ENCODE measurements around the gene RTBDN.
A peak's percentile ranks its signal among the peaks of the same experiment; 100 is the strongest.

RTBDN gene

DNA sequence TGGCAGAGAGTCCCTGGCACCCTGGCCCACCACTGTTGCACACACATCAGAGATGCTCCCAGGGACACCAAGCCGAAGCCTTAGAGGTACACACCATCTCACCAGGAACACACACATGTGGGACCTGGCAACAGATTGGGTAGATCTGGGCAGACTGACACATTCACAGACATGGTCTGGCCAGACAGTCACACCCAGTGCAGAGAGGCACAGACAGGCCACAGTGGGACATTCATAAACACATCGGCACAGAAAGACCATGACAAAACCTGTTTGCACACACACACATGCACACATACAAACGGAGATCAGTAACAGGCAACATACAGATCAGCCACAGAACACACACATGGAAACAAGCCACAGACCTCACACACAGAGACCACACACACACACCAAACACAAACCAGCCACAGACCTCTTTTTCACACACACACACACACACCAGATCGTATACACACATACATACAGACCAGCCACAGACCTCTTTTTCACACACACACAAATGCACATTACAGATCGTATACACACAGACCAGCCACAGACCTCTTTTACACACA, 49.4 kb downstream of the RTBDN start:
- TF ChIP-seq, protein P1, sequence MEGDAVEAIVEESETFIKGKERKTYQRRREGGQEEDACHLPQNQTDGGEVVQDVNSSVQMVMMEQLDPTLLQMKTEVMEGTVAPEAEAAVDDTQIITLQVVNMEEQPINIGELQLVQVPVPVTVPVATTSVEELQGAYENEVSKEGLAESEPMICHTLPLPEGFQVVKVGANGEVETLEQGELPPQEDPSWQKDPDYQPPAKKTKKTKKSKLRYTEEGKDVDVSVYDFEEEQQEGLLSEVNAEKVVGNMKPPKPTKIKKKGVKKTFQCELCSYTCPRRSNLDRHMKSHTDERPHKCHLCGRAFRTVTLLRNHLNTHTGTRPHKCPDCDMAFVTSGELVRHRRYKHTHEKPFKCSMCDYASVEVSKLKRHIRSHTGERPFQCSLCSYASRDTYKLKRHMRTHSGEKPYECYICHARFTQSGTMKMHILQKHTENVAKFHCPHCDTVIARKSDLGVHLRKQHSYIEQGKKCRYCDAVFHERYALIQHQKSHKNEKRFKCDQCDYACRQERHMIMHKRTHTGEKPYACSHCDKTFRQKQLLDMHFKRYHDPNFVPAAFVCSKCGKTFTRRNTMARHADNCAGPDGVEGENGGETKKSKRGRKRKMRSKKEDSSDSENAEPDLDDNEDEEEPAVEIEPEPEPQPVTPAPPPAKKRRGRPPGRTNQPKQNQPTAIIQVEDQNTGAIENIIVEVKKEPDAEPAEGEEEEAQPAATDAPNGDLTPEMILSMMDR (IDR thresholded peaks at IDR 0.05; ENCODE audit: control insufficient read depth, insufficient read depth, low read depth, low read length, missing control alignments) = no peak
- no peak for DNase-seq (ENCODE audit: low read depth)
- H3K4me3 ChIP-seq (ENCODE audit: control insufficient read depth, low read depth, low read length) = no peak overlapping the region

DNA sequence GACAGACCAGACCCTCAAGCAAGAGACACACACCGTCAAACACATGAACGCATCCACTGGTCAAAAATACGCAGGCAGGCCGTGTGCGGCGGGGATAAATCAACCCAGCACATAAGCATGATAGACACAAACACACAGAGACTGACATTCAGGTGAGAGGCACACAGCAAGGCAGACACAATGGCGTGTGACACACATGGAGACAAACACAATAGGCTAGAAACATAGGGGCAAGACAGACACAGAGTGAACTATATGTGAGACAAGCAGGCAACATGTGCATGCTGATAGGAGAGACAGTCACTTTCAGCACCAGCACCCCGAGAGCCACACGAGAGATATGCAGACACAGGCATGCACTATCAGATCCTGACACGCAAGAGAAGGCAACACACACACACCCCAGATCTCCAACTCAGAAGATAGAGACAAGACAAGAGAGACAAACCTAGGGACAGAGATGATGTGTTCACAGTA, 49.9 kb downstream of the RTBDN start:
- TF ChIP-seq, protein P1 (IDR thresholded peaks at IDR 0.05; ENCODE audit: control insufficient read depth, insufficient read depth, low read depth, low read length, missing control alignments) = no peak
- H3K4me3 ChIP-seq (ENCODE audit: control insufficient read depth, low read depth, low read length) = no peak overlapping the region
- no peak for DNase-seq (ENCODE audit: low read depth)

DNA sequence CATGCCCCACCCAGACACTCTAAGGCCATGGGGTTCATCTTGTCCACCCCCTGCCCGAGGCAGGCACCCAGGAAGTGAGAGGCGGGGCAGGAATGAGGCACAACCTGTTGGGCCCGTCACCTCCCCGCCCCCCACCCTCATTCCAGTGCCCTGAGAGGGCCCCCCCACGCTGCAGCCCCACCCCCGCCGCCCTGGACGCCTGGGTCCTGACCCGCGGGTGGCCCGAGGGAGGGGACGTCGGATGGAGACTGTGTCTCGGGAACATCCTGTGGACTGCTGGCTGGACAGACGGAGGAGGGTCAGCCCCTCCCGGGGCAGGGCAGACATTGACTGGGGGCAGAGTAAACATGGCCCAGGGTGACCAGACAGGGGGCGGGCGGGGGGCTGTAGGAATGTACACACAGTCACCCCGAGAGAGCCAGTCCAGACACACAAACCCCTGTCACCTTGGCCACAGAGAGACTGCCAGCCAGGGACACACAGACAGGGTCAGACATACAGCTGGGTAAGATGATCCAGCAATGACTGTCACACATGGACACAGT, 50.5 kb downstream of the RTBDN start:
- no peak overlapping the region for H3K4me3 ChIP-seq (ENCODE audit: control insufficient read depth, low read depth, low read length)
- no peak for DNase-seq (ENCODE audit: low read depth)
- TF ChIP-seq, protein P1 (IDR thresholded peaks at IDR 0.05; ENCODE audit: control insufficient read depth, insufficient read depth, low read depth, low read length, missing control alignments) = no peak

DNA sequence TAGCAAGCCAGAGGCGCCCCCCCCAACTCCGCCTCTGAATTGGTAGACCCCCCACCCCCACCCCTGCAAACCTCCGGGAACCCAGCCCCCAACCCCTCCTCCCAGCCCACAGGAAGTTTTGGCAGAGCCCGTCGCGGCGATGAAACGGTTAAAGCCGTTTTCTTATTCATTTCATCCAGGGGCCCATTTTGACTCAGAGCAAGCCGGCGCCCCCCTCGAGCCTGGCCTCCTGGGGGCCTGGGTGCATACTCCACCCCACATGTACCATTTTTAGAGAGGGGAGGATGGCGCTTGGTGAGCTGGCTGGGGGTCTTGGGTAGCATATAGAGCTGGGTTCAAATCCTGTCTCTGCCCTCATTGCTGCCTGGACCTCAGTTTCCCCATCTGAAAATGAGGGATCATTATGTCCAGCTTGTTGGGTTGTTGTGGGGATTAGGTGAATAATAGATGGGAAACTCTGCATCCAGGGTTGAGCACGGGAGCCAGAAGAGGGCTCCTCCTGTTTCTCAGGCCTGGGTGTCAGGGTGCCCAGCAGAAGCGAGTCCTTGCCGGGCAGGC, 51.0 kb downstream of the RTBDN start:
- TF ChIP-seq, protein P1 (IDR thresholded peaks at IDR 0.05; ENCODE audit: control insufficient read depth, insufficient read depth, low read depth, low read length, missing control alignments) = no peak
- H3K4me3 ChIP-seq (ENCODE audit: control insufficient read depth, low read depth, low read length) = no peak overlapping the region; the same call in 1 of the 2 replicates
- no peak for DNase-seq (ENCODE audit: low read depth)

DNA sequence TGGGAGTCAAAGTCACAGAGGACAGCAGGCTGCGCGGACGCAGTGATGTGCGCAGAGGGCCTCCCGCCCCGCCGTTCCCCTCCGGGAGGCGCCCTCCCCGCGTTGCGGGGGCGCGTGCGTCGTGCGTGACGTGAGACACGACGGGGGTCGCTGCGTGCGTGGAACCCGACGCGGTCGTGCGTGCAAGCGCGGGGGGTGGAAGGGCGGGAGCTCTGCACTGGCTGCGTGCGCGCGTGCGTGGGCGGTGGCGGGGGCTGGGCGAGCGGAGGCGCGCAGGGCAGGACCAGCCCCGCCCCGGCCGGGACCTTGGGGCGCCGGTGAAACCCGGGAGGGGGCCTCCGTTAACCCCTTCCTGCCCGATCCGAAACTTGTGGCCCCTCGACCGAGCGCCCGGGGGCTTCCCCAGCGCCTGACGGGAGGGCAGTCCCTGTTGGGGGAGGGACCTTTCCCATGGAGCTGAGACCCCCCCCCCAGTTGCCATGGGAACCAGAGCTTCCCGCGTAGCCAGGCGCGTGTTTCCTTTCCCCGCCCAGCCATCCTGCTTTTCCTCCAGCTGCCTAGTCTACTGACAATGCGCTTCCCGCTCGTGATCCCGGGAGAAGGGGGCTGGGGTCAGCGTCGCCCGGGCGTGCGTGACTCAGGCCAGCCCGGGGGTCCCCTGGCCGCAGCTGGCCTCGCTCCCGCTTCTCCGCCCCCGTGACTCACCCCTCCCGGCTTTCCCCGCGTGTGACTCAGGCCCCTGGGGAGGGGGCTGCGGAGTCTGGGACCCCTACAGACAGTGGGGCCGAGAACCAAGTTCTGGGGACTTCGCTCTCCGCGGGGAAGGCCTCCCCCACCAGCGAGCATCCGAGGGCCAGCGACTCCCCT, 51.7 kb downstream of the RTBDN start:
- H3K4me3 ChIP-seq (ENCODE audit: control insufficient read depth, low read depth, low read length) = peak overlapping the region; percentile 44
- TF ChIP-seq, protein P1 (IDR thresholded peaks at IDR 0.05; ENCODE audit: control insufficient read depth, insufficient read depth, low read depth, low read length, missing control alignments) = no peak
- DNase-seq (ENCODE audit: low read depth) = no peak

DNA sequence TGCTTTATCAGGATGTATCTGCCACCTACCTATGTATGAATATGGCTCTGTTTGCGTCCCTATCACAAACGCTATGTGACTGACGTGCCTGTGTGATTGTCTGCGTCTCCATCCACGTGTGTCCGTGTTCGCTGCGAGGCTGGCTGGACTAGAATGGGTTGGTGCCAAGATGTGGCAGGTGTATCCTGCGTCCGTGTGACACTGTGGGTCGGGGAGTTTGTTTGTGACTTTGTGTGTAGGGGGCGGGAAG, 52.3 kb downstream of the RTBDN start:
- DNase-seq (ENCODE audit: low read depth) = no peak
- H3K4me3 ChIP-seq (ENCODE audit: control insufficient read depth, low read depth, low read length) = peak overlapping the region; percentile 44
- TF ChIP-seq, protein P1 (IDR thresholded peaks at IDR 0.05; ENCODE audit: control insufficient read depth, insufficient read depth, low read depth, low read length, missing control alignments) = no peak
